GM18909 (cell line): ENCODE results near the gene SVIL.
"Not testable (repeated sequence)": the region's sequence is repeated elsewhere in the genome, so short reads cannot be mapped to it uniquely, and the experiment has no call there.

Experiments
- ATAC-seq: cut with Tn5 transposase; IDR thresholded peaks from one replicate; pipeline ENCODE4 v1.9.1; 2021; ENCODE audit warnings: mild to moderate bottlenecking; ENCODE audit not compliant: unreplicated experiment, poor library complexity

SVIL gene

DNA sequence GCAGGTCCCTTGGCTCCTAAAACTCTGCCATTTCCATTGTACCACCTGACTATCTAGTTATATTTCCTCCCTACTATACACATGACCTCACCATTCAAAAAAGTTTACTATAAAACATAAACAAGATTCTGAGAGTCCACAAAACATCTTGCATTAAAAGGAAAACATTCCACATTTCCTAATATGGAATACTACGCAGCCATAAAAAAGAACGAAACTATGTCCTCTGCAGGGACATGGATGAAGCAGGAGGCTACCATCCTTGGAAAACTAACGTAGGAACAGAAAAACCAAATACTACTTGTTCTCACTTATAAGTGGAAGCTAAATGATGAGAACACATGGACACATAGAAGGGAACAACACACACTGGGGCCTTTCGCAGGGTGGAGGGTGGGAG is 48.3 kb downstream of the SVIL start:
- no peak for ATAC-seq

DNA sequence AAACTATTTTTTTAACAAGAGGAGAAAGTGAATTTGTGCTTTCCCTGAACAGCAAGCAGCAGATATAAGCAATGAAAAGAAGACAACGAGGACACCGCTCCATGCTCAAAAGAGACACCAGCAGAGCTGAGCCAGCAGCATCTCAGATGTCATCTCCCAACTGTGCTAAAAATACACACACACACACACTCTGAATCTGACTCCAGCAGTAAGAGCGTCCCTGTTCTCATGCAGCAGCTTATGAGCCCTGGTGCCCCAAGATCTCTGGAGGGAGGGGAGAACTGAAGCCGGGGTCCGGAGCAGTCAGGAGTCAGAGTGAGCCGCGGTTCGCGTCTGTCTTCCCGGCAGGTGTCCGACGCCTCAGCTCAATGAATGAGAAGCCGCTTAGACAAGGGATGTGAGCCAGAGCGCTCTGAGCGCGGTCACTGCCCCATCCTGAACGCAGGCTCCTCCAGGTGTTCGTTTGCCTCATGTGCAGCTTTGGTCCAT is 49.2 kb downstream of the SVIL start:
- ATAC-seq: no peak

DNA sequence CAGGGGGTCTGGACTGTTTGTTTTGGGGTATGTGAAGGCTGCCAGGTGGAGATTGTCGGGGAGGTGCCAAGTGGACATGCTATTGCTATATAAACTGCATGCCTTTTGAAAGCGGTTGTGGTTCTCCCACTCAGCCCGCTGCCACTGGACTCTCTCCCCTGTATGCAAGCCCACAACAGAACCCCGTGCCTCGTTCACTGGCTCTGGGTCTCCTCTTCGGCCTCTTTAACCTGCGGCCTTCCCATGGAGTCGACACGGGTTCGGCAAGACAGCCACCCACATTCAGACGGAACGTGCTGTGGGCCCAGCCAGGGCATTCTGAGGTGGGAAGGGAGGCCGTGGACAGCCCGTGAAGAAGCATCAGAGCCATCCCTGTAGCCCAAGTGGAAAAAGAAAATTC is 50.3 kb downstream of the SVIL start:
- no peak for ATAC-seq

DNA sequence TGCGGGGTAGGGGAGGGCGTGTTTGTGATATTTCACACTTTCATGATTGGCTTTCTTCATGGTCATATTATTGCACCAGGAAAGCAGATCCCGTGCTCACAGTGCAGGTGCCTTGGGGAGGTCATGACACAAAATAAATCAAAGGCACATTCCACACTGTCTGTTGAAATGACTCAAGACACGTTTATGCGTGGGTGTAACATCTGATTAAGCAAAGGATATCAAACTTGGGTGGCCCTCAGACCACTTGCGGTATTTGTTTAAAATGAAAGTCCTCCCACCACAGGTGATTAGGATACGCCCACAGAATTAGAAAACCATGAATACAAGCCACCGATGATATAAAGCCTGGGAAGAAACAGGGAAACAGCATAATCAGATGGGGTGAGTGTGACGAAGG is 51.1 kb downstream of the SVIL start:
- no peak for ATAC-seq

- not testable (repeated sequence) for ATAC-seq
Observed at GRCh38 chr10:29582769-29583168, 52.0 kb downstream of the SVIL start.

GRCh38 chr10:29579455-29579970 is 55.3 kb downstream of the SVIL start:
- ATAC-seq: no peak

DNA sequence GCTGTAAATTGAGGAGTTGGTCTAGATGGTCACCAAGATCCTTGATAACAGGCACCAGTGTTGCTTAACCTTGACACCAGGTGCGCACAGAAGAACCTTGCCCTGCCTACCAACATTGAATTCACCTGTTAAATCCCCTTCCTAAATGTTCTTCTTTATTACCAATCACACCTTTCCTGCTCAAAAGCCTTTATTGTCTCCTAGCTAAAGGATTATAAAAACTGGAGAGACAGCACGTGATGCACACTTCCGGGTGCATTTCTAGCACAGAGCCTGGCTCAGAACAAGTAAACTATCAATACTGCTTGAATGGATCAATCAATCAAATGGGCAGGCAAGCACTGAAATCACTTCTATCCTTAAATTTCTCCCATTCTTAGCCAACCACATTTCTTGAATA is 56.3 kb downstream of the SVIL start:
- ATAC-seq: no peak

- ATAC-seq: no peak
Observed at GRCh38 chr10:29576681-29577080, 58.1 kb downstream of the SVIL start.

DNA sequence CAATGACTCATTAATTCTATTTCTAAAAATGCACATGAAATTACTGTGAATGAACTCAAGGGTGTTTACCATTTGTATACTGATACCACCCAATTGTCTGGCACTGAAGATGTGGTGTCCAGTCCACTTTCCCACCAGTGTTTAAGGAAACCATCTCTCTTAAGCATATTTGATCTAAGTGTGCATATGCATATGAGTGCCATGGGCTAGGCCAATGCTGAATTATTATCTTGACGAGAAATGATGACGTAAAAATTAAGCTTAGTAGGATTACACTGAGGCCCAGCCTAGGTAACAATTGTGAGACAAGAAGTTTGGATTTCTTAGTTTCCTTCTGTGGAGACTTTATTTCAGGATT is 59.7 kb downstream of the SVIL start:
- no peak for ATAC-seq

DNA sequence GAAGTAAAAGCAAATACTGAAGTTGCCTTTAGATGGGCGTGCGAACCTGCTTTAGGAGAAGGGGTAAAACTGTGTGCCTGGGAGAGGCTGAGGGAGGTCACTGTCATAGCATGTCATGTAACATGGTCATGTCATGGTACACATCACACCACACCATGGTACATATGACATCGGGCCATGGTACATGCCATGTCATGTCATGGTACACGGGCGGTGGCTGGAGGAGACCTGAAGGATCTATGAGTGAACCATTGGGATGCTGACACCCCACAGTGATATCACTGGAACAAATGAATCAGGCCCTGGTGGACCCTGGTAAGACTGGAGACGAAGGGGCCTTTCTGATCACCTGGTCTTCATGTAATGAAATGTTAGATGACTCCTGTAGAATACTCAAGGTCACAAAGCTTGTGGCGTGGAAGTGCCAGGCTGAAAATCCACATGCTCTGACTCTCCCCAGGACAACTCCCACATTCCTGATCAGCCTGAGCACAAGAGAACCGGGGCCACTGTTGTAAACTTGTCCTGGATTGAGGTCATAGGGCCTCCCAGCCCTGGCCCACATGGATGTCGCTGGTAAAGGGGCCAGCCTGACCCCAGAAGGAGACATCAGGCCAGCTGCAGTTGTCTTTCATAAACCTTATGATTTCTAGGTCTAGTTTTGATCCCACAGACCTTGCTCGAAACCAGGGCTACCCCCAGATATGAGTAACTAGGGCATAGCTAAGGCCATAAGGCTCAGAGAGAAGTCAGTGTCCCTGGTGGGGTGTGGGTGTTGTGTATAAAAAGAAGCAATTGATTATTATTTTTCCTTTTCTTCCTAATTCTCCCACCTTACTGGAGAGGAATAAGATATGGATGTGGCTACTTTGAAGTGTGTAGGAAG is 60.3 kb downstream of the SVIL start:
- not testable (repeated sequence) for ATAC-seq

- ATAC-seq: not testable (repeated sequence)
Observed at GRCh38 chr10:29570248-29570647, 64.5 kb downstream of the SVIL start.

GRCh38 chr10:29569795-29570194 is 65.0 kb downstream of the SVIL start:
- ATAC-seq: no peak

- no peak for ATAC-seq
Observed at GRCh38 chr10:29567003-29567402, 67.8 kb downstream of the SVIL start.

DNA sequence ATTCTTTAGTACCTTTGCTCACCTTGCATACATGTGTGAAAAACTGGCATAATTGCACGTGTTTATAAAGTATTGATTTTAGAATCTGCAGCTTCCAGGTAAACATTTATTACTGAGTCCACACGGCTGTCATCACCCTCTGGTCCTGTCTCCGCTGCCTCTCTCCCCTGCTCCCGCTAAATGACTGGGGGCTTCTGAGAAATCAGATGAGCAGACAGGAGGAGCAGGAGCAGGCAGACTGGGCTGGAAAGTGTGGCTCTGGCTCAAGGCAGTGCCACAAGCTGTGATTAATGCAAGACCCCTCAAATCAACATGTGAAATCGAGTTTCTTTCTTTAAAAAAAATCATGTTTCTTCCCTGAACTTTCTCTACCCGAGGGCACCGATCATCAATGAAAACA is 68.6 kb downstream of the SVIL start:
- not testable (repeated sequence) for ATAC-seq

- no peak for ATAC-seq
Observed at GRCh38 chr10:29563420-29564035, 71.2 kb downstream of the SVIL start.

DNA sequence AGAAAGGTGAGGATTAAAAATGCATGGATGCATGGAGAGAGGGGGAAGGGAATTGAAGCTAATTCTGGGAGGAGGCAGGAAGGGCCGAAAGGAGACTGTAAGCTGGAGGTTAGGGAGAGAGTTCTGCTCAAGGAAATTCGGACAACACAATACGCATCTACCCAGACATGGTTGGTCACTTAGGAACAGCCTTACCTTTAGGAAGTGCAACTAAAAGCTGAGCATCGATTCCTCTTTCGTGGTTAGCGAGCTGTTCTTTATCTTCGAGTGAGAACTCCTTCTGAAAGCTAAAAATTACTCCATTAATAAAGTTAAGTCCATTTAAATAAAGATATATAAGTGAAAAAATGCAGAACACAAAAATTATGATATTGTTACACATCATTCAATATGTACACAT is 71.8 kb downstream of the SVIL start:
- ATAC-seq: peak; percentile 81

GRCh38 chr10:29559996-29560395 is 74.8 kb downstream of the SVIL start:
- no peak for ATAC-seq

- ATAC-seq: no peak
Observed at GRCh38 chr10:29557665-29558064, 77.1 kb downstream of the SVIL start.

- no peak for ATAC-seq
Observed at GRCh38 chr10:29555746-29556481, 78.9 kb downstream of the SVIL start.

DNA sequence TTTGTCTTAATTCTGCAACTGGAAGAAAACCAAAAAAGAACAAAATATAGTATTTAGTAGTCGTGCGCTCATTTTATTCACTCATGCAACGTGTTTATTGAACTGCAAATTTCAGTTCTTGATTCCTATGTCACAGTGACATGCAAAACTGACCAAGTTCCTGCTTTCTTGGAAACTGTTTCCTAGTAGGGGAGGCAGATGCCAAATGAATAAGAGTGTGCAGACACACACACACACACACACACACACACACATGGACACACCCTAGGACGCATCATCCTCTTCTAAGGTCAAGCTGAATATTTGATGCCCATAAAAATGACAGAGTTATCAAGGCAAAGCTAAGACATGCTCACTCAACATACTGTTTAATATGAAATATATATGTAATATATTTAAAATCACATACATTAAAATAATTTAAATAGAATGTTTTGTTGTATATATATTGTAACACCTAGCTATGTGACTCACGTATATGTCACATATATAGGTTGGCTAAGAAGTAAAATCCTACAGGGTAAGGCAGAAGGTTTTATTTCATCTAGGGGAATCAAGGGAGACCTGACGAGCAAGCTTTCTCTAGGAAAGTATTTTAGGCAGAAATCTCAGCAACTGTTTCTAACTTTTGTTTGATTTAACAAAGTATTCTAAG is 79.6 kb downstream of the SVIL start:
- ATAC-seq: no peak
